ENCODE measurements around the gene GALR3.

DNA sequence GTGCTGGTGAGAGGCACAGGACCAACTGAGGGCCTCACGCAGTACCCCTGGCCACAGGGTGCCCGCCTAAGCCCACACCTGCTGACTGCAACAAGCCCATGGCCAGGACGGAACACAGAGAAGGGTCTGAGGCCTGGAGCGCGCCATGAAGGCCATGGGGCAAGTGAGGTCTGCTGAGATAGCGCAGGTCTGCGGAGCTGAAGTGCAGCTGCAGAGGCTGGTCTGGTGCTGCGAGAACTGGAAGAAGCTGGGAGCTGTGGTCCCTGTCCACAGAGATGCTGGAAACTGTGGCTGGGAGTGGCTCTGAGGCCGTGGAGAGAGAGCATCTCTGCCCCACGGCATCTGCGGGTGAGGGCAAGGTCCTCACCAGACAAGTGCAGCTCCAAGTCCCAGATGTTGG is 8.3 kb downstream of the GALR3 start:
- TF ChIP-seq ZNF274 (IDR thresholded peaks at IDR 0.05; ENCODE audit: borderline replicate concordance, extremely low read depth, low read length), result no peak
- no peak for TF ChIP-seq JUND (IDR thresholded peaks at IDR 0.05; ENCODE audit: low read length)
- TF ChIP-seq KDM1A (IDR thresholded peaks at IDR 0.05; ENCODE audit: borderline replicate concordance, low read length), result no peak
- no peak for TF ChIP-seq CEBPB (IDR thresholded peaks at IDR 0.05; ENCODE audit: low read depth, low read length)
- TF ChIP-seq POLR2A (IDR thresholded peaks at IDR 0.05; ENCODE audit: control extremely low read depth in 1 of 2, low read depth in 2 of 2, low read length in 2 of 2), result no peak
- TF ChIP-seq GABPA (IDR thresholded peaks at IDR 0.05; ENCODE audit: borderline replicate concordance, insufficient read depth, low read length), result no peak
- TF ChIP-seq, protein P1, sequence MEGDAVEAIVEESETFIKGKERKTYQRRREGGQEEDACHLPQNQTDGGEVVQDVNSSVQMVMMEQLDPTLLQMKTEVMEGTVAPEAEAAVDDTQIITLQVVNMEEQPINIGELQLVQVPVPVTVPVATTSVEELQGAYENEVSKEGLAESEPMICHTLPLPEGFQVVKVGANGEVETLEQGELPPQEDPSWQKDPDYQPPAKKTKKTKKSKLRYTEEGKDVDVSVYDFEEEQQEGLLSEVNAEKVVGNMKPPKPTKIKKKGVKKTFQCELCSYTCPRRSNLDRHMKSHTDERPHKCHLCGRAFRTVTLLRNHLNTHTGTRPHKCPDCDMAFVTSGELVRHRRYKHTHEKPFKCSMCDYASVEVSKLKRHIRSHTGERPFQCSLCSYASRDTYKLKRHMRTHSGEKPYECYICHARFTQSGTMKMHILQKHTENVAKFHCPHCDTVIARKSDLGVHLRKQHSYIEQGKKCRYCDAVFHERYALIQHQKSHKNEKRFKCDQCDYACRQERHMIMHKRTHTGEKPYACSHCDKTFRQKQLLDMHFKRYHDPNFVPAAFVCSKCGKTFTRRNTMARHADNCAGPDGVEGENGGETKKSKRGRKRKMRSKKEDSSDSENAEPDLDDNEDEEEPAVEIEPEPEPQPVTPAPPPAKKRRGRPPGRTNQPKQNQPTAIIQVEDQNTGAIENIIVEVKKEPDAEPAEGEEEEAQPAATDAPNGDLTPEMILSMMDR (IDR thresholded peaks at IDR 0.05; ENCODE audit: control extremely low read depth in 1 of 3, insufficient read depth in 1 of 3, low read depth in 1 of 3, low read length in 3 of 3), result no peak
- no peak for TF ChIP-seq CREB1 (IDR thresholded peaks at IDR 0.05)
- TF ChIP-seq SIRT6 (IDR thresholded peaks at IDR 0.05; ENCODE audit: low read length), result no peak
- no peak for TF ChIP-seq HDAC6 (IDR thresholded peaks at IDR 0.05; ENCODE audit: low read depth, low read length)
- no peak for TF ChIP-seq TAF1 (IDR thresholded peaks at IDR 0.05; ENCODE audit: low read depth, low read length)
- TF ChIP-seq CHD2 (IDR thresholded peaks at IDR 0.05; ENCODE audit: low read length), result no peak
- TF ChIP-seq EZH2 (IDR thresholded peaks at IDR 0.05; ENCODE audit: low read depth, low read length, severe bottlenecking), result no peak

Data from H1 (cell line).